Endothelial cell of umbilical vein (primary cell): ENCODE data around the gene VPS35L.
"Not testable (repeated sequence)": the region's sequence is repeated elsewhere in the genome, so short reads cannot be mapped to it uniquely, and the experiment has no call there.

Experiments
- POLR2A ChIP-seq: IDR thresholded peaks from 2 replicates; pipeline ENCODE4 v1.6.1; 2012; ENCODE audit warnings: low read depth, mild to moderate bottlenecking, control low read depth, low read length
- TF ChIP-seq, protein P1 (sequence below), 2 donors: IDR thresholded peaks; 1 replicate in 1 of 2; 2 replicates in 1 of 2; pipeline ENCODE4 v1.5.1; 2011; ENCODE audit warnings: low read length in 2 of 2, mild to moderate bottlenecking in 2 of 2, moderate library complexity in 2 of 2, control low read depth in 1 of 2, inconsistent platforms in 1 of 2, low read depth in 1 of 2; ENCODE audit not compliant: insufficient read depth in 1 of 2; ENCODE audit errors: extremely low read depth in 1 of 2

DNA sequence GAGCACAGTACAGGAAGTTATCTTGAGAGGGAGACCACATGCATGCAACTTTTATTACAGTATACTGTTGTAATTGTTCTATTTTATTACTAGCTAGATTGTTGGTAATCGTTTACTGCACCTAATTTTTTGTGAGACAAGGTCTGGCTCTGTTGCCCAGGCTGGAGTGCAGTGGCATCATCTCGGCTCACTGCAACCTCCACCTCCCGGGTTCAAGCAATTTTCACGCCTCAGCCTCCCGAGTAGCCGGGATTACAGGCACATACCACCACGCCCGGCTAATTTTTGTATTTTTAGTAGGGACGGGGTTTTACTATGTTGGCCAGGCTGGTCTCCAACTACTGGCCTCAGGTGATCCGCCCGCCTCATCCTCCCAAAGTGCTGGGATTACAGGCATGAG is 161.2 kb downstream of the VPS35L start:
- TF ChIP-seq POLR2A: not testable (repeated sequence)
- TF ChIP-seq, protein P1, sequence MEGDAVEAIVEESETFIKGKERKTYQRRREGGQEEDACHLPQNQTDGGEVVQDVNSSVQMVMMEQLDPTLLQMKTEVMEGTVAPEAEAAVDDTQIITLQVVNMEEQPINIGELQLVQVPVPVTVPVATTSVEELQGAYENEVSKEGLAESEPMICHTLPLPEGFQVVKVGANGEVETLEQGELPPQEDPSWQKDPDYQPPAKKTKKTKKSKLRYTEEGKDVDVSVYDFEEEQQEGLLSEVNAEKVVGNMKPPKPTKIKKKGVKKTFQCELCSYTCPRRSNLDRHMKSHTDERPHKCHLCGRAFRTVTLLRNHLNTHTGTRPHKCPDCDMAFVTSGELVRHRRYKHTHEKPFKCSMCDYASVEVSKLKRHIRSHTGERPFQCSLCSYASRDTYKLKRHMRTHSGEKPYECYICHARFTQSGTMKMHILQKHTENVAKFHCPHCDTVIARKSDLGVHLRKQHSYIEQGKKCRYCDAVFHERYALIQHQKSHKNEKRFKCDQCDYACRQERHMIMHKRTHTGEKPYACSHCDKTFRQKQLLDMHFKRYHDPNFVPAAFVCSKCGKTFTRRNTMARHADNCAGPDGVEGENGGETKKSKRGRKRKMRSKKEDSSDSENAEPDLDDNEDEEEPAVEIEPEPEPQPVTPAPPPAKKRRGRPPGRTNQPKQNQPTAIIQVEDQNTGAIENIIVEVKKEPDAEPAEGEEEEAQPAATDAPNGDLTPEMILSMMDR (IDR thresholded peaks at IDR 0.05; ENCODE audit: extremely low read depth in 1 of 2, insufficient read depth in 1 of 2, low read depth in 1 of 2, low read length in 2 of 2): not testable (repeated sequence)
